Measurements from ENCODE around the gene ALDH6A1. TPM values are rescaled to one million over a fixed set of nuclear protein-coding genes. Genes with fewer than 3 reads are reported as not detected.

Gene ALDH6A1
- total and polyA plus RNA-seq, 11 donors, result 16.5 to 103 (median 52.7) TPM

Other genes with a start within 250 kb of the ALDH6A1 start
- 10 to 100 TPM; 20.1 to 55.8 (median 26.3) TPM for gene PTGR2, start 232.6 kb downstream of the ALDH6A1 start, total RNA-seq
- 10 to 100 TPM; 10.1 to 30.9 TPM for gene PTGR2, start 232.6 kb downstream of the ALDH6A1 start, polyA plus RNA-seq
- gene ZNF410, start 197.6 kb downstream of the ALDH6A1 start, total RNA-seq, result 10 to 100 TPM; 14.7 to 29.0 (median 20.1) TPM
- gene ZNF410, start 197.6 kb downstream of the ALDH6A1 start, polyA plus RNA-seq, result 10 to 100 TPM; 11.9 to 27.7 TPM
- 1 to 10 TPM; 2.8 to 6.5 (median 3.6) TPM for gene FAM161B, start 134.4 kb downstream of the ALDH6A1 start, total RNA-seq
- 1 to 10 TPM; 1.9 to 4.7 TPM for gene FAM161B, start 134.4 kb downstream of the ALDH6A1 start, polyA plus RNA-seq
- gene COQ6, start 134.2 kb downstream of the ALDH6A1 start, total RNA-seq, result 100 to 1,000 TPM in 1 of 9 donors, 10 to 100 TPM in 8; 30.4 to 115 (median 48.4) TPM
- 10 to 100 TPM; 30.4 to 34.3 TPM for gene COQ6, start 134.2 kb downstream of the ALDH6A1 start, polyA plus RNA-seq
- 10 to 100 TPM in 1 of 9 donors, 1 to 10 TPM in 8; 5.5 to 12.3 (median 6.8) TPM for gene ENTPD5, start 65.2 kb downstream of the ALDH6A1 start, total RNA-seq
- gene ENTPD5, start 65.2 kb downstream of the ALDH6A1 start, polyA plus RNA-seq, result 1 to 10 TPM; 4.7 to 5.8 TPM
- 1 to 10 TPM; 2.1 to 8.9 (median 4.0) TPM for gene BBOF1, start 65.1 kb downstream of the ALDH6A1 start, total RNA-seq
- gene BBOF1, start 65.1 kb downstream of the ALDH6A1 start, polyA plus RNA-seq, result 1 to 10 TPM; 3.5 to 5.1 TPM
- 10 to 100 TPM in 3 of 9 donors, 1 to 10 TPM in 6; 4.2 to 14.5 (median 8.9) TPM for gene LIN52, start 503 bp upstream of the ALDH6A1 start, total RNA-seq
- gene LIN52, start 503 bp upstream of the ALDH6A1 start, polyA plus RNA-seq, result 10 to 100 TPM in 1 of 2 donors, 1 to 10 TPM in 1; 5.4 to 11.8 TPM
- gene VSX2, start 155.0 kb upstream of the ALDH6A1 start, total RNA-seq, result under 1 TPM in 1 of 9 donors, not detected in 8; 0.08 TPM
- gene VSX2, start 155.0 kb upstream of the ALDH6A1 start, polyA plus RNA-seq, result not detected
- gene ABCD4, start 218.5 kb upstream of the ALDH6A1 start, total RNA-seq, result 10 to 100 TPM; 11.2 to 42.9 (median 22.3) TPM
- 10 to 100 TPM; 16.0 to 33.0 TPM for gene ABCD4, start 218.5 kb upstream of the ALDH6A1 start, polyA plus RNA-seq

Data from heart left ventricle (tissue), 11 donors.